ENCODE measurements around the gene INTS3.

DNA sequence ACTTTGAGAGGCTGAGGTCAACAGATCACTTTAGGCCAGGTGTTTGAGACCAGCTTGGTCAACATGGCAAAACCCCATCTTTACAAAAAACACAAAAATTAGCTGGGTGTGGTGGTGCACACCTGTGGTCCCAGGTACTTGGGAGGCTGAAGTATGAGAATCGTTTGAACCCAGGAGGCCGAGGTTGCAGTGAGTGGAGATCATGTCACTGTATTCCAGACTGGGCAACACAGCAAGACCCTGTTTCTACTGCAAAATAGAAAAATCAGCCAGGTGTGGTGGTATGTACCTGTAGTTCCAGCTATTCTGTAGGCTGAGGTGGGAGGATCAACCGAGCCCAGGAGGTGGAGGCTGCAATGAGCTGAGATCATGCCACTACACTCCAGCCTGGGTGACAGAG, 4.2 kb upstream of the INTS3 start:
- no peak for TF ChIP-seq EZH2 (IDR thresholded peaks at IDR 0.05; ENCODE audit: low read length, missing control alignments)
- TF ChIP-seq, protein P1, sequence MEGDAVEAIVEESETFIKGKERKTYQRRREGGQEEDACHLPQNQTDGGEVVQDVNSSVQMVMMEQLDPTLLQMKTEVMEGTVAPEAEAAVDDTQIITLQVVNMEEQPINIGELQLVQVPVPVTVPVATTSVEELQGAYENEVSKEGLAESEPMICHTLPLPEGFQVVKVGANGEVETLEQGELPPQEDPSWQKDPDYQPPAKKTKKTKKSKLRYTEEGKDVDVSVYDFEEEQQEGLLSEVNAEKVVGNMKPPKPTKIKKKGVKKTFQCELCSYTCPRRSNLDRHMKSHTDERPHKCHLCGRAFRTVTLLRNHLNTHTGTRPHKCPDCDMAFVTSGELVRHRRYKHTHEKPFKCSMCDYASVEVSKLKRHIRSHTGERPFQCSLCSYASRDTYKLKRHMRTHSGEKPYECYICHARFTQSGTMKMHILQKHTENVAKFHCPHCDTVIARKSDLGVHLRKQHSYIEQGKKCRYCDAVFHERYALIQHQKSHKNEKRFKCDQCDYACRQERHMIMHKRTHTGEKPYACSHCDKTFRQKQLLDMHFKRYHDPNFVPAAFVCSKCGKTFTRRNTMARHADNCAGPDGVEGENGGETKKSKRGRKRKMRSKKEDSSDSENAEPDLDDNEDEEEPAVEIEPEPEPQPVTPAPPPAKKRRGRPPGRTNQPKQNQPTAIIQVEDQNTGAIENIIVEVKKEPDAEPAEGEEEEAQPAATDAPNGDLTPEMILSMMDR (conservative IDR thresholded peaks at IDR 0.05 in 1 of 2, IDR thresholded peaks at IDR 0.05 in 1 of 2; ENCODE audit: low read depth in 1 of 2, low read length in 2 of 2), result no peak
